ENCODE measurements around the gene CAMKMT. TPM values are rescaled to one million over a fixed set of nuclear protein-coding genes. Genes with fewer than 3 reads are reported as not detected.

Gene CAMKMT
- total RNA-seq, 2 experiments from 2014 or later, result 12.1 to 14.1 TPM

- H3K9me3 Mint-ChIP-seq, result no peaks in the 10 kb centered on the region
- TF ChIP-seq, protein P1, sequence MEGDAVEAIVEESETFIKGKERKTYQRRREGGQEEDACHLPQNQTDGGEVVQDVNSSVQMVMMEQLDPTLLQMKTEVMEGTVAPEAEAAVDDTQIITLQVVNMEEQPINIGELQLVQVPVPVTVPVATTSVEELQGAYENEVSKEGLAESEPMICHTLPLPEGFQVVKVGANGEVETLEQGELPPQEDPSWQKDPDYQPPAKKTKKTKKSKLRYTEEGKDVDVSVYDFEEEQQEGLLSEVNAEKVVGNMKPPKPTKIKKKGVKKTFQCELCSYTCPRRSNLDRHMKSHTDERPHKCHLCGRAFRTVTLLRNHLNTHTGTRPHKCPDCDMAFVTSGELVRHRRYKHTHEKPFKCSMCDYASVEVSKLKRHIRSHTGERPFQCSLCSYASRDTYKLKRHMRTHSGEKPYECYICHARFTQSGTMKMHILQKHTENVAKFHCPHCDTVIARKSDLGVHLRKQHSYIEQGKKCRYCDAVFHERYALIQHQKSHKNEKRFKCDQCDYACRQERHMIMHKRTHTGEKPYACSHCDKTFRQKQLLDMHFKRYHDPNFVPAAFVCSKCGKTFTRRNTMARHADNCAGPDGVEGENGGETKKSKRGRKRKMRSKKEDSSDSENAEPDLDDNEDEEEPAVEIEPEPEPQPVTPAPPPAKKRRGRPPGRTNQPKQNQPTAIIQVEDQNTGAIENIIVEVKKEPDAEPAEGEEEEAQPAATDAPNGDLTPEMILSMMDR (IDR thresholded peaks at IDR 0.05), result no peak
- peak; percentile 23 for DNase-seq
- H3K4me1 Mint-ChIP-seq (ENCODE audit: low read depth), result peaks cover 3% of the 10 kb centered on the region
- H3K27ac Mint-ChIP-seq, result no peak overlapping the region
- no peak overlapping the region for H3K4me3 Mint-ChIP-seq
- intact Hi-C loops (cut with micrococcal nuclease), result no loop called here
- POLR2A ChIA-PET, result no interaction called here
- H3K36me3 Mint-ChIP-seq (ENCODE audit: low read depth), result no peaks in the 10 kb centered on the region
- ATAC-seq, result no peak
- CTCF ChIA-PET, result interaction anchor here (1.1 kb wide), 1 partner anchor 114 kb away, joined by 4 read pairs; no protein-coding TSS in a partner anchor
- no peaks in the 10 kb centered on the region for H3K27me3 Mint-ChIP-seq
These were observed 312.9 kb downstream of the CAMKMT start for GRCh38 chr2:44674473-44675284.

DNA sequence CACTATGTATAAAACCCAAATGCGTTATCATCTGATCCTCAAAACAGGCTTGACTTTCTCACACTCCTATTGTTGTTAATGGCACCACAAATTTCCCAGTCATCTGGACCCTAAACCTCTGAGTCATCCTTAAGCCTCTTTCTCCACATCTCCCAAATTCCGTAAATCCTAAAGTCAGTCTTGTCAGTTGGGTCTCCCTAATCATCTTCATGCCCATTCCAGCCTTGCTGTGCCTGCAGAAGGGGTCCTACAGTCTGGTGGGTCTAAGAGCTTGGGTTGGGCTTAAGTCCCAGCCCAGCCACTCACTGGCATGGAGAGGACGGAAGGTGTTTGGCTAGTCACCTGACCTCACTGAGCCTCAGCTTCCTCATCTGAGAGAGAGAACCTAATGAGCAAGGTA, 314.6 kb downstream of the CAMKMT start:
- no peaks in the 10 kb centered on the region for H3K27me3 Mint-ChIP-seq
- peaks cover 3% of the 10 kb centered on the region for H3K4me1 Mint-ChIP-seq (ENCODE audit: low read depth)
- H3K36me3 Mint-ChIP-seq (ENCODE audit: low read depth), result no peaks in the 10 kb centered on the region
- CTCF ChIA-PET, result interaction anchor here (1.8 kb wide), 1 partner anchor 197 kb away, joined by 7 read pairs; no protein-coding TSS in a partner anchor
- intact Hi-C loops (cut with micrococcal nuclease), result no loop called here
- no peak overlapping the region for H3K27ac Mint-ChIP-seq
- POLR2A ChIA-PET, result no interaction called here
- DNase-seq, result no peak
- H3K9me3 Mint-ChIP-seq, result no peaks in the 10 kb centered on the region
- H3K4me3 Mint-ChIP-seq, result no peak overlapping the region
- ATAC-seq, result no peak
- TF ChIP-seq, protein P1 (IDR thresholded peaks at IDR 0.05), result no peak

GRCh38 chr2:44679584-44679983, 317.8 kb downstream of the CAMKMT start:
- H3K27me3 Mint-ChIP-seq, result no peaks in the 10 kb centered on the region
- no peaks in the 10 kb centered on the region for H3K36me3 Mint-ChIP-seq (ENCODE audit: low read depth)
- ChIA-PET CTCF (no interaction called here), POLR2A (no interaction called here)
- H3K4me1 Mint-ChIP-seq (ENCODE audit: low read depth), result no peaks in the 10 kb centered on the region
- H3K9me3 Mint-ChIP-seq, result no peaks in the 10 kb centered on the region
- intact Hi-C loops (cut with micrococcal nuclease), result no loop called here
- H3K27ac Mint-ChIP-seq, result no peak overlapping the region
- no peak overlapping the region for H3K4me3 Mint-ChIP-seq
- ATAC-seq (no peak), DNase-seq (no peak)
- TF ChIP-seq, protein P1 (IDR thresholded peaks at IDR 0.05), result no peak

DNA sequence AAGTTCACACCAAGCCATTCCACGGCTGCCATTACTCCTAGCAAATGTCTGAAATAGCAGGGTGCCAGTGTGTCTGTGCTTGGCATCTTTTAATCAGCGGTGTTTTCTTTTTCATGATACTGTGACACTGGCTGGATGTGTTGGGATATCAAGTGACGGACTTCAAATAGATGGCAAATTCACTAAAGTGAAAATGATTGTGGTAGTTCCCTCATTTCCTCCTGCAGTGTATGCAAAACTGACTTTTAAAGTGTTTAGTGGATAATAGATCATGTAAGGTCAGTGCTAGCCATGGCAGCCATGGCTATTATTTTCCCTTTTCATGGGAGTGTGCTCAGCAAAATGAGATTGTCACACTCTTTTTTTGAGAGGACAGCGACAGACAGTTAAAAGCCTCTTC, 318.2 kb downstream of the CAMKMT start:
- DNase-seq (no peak), ATAC-seq (no peak)
- ChIA-PET POLR2A (no interaction called here), CTCF (no interaction called here)
- TF ChIP-seq, protein P1 (IDR thresholded peaks at IDR 0.05), result no peak
- Mint-ChIP-seq H3K27ac (no peak overlapping the region), H3K4me3 (no peak overlapping the region), H3K36me3 (ENCODE audit: low read depth) (no peaks in the 10 kb centered on the region), H3K4me1 (ENCODE audit: low read depth) (no peaks in the 10 kb centered on the region), H3K27me3 (no peaks in the 10 kb centered on the region), H3K9me3 (no peaks in the 10 kb centered on the region)
- intact Hi-C loops (cut with micrococcal nuclease), result no loop called here

- TF ChIP-seq, protein P1 (IDR thresholded peaks at IDR 0.05), result no peak
- Mint-ChIP-seq H3K4me3 (no peak overlapping the region), H3K4me1 (ENCODE audit: low read depth) (no peaks in the 10 kb centered on the region), H3K36me3 (ENCODE audit: low read depth) (no peaks in the 10 kb centered on the region), H3K27ac (no peak overlapping the region), H3K27me3 (no peaks in the 10 kb centered on the region), H3K9me3 (no peaks in the 10 kb centered on the region)
- no peak for ATAC-seq
- ChIA-PET POLR2A (no interaction called here), CTCF (no interaction called here)
- DNase-seq, result no peak
- intact Hi-C loops (cut with micrococcal nuclease), result no loop called here
These were observed 318.8 kb downstream of the CAMKMT start for GRCh38 chr2:44680424-44680971.

Data from activated CD8-positive, alpha-beta T cell treated with anti-CD3 and anti-CD28 coated beads for 36 hours (primary cell).